Right hindlimb (tissue), 1 donor: ENCODE results near the gene LANCL2.
"Not testable (repeated sequence)": the region's sequence is repeated elsewhere in the genome, so short reads cannot be mapped to it uniquely, and the experiment has no call there.

Source experiments
- DNase-seq: peaks from one replicate; pipeline ENCODE4 v3.0.0-alpha.2; 2018

Gene LANCL2

DNA sequence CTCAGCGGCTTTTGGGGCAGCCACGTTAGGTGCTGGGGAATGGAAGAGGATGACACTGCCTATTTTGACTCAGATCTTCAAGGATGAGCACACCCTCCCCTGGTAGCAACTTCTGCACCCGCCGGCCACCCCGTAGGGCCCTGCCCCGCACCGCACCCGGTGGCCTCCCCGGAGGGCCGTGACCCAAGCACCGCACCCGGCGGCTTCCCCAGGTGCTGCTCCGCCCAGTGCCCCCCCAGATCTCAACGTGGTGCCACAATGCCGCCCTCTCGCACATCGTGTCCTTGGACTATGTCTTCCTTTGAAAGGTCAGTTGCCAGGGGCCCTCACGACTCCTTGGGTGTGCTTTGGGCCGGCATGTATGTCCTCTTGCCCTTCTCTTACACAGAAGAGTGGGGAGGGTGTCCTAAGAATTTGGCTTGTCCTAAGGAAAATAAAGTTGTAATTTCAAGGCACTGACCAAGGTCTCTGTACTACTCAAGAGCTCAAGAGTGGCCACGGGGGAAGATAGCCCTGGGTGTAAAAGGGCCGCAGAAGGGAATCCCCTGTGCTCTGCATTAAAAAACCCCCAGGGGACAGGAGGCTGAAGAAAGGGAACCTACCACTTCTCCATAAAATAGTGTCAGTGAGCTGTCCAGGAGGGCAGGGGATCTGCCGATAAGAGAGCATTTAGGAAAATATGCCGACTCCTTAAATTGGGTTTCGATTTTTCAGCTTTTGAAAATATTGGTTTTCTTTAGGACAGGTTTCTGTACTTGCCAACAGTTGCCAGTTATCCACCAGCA lies 1.6 kb upstream of the LANCL2 start:
- DNase-seq: no peak

DNA sequence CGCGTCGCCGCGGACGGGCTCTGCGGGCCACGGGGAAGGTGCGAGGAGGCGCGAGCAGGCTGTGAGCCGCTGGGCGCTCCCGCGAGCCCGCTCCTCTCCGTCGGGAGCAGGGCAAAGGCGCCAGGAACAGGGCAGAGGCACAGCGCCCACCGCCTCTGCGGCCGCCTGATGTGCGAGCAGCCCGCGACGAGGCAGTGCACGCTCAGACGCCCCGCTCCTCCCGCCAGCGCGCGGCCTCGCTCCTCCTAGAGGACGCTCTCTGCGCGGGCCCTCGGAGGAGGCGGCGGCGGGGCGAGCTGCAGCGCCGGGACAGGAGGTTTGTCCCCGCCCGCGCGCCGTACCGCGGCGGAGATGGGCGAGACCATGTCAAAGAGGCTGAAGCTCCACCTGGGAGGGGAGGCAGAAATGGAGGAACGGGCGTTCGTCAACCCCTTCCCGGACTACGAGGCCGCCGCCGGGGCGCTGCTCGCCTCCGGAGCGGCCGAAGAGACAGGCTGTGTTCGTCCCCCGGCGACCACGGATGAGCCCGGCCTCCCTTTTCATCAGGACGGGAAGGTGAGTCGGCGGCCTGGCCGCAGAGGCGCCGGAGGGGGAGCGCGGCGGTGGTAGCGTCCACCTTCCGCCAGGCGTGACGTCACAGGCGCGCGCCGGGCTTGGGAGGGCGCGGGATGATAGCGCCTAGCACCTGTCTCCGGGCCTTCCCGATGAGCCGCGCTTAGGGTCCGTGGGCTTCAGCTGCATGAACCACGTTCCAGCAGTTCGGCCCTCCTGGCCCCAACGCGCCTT lies 731 bp downstream of the LANCL2 start:
- peak; percentile 97 for DNase-seq

DNA sequence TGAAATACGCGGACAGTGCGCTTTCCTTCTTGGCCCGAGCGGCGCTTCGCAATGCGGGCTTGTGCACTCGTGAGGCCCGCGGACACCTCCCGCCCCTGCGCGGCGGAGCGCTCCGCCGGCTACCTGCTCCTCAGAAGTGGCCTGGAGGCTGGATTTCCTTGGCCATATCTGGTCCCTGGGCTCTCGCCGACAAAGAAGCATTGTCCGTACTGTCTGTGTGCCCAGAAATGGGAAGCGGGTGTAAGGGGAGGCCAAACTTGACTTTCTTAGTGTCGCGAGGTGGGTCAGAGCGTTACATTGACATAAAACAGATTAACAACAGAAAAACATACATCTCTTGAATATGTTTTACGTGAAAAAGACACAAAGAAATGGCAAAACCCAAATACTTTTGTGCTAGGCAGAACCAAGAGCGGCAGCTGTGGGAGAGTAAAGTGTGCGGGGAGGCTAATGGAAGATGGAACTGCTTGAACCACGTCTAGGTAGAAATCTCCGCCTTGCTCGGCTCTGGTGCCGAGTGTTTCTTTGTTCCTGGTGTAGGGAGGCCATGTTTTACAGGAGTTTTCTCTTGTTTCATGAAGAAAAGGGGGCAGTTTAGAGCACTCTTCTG lies 1.4 kb downstream of the LANCL2 start:
- DNase-seq: no peak

DNA sequence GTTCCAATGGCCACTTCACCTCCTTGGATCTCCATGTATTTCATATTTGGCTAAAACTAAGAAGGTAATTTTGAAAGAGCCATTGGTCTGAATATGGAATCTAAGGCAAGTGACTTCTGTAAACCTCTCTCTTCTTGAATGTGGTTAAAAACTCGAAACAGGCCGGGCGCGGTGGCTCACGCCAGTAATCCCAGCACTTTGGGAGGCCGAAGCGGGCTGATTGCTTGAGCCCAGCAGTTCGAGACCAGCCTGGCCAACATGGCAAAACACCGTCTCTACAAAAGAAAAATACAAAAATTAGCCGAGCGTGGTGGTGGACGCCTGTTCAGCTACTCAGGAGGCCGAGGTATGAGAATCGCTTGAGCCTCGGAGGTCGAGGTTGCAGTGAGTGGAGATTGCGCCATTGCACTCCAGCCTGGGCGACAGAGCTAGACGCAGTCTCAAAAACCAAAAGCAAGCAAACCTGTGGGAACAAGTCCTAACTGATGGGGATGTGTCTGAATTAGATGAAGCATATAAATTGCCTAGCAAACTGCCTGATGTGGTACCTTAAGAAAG lies 2.2 kb downstream of the LANCL2 start:
- no peak for DNase-seq

DNA sequence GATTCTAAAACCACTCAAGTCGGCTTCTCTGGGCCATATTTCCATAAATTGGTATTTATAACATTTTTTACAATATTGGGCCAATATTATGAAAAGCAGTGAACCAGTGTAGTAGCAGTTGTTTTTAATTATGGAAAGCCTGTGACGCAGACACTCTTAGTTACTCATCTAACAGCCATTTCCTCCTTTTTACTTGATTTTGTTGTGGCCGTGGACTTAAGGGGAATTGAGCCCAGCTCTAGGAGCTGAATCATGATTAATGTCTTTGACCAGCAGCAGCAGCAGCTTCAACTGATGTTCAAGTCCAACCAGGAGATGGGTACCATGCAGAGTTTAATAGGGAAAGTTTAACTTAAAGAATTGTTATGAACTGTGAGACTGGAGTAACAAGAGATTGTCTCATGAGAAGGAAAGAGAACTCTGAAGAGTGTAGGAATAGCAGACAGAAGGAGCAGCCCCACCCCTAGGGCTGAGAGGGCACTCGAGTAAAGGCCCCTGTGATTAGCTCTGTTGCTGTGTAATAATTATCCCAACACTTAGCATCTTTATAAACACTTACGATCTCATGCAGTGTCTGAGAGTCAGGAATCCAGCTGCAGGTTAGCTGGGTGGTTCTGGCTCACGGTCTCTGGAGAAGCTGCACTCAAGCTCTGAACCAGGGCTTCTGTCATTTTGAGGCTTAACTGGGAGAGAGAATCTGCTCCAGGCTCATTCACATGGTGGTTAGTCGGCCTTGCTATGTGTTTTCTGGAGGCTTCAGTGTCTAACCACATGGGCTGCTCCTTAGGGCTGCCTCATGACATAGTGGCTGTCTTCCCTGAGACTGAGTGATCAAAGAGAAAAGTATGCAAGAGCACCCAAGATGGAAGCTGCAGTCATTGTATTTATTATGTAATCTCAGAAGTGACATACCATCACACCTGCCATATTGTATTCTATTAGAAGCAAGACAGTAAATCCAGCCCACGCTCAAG lies 4.6 kb downstream of the LANCL2 start:
- DNase-seq: no peak

DNA sequence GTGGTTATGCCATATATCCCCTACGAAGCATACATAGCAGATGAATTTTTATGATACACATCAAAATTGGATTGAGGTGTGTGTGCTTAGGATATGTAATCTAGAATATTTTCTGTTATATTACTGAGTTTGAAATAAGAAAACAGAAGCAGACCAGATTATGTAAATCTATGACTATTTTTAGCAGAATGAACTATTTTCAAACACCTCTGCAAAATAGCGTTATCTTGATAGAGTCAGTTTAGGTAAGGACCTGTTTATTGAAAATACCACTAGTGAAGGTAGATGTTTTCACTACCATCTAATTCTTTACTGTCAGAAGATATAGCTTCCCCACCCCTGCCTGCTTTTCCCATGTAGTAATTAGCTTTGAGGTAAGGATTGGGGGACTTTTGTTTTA lies 9.1 kb downstream of the LANCL2 start:
- DNase-seq: no peak

DNA sequence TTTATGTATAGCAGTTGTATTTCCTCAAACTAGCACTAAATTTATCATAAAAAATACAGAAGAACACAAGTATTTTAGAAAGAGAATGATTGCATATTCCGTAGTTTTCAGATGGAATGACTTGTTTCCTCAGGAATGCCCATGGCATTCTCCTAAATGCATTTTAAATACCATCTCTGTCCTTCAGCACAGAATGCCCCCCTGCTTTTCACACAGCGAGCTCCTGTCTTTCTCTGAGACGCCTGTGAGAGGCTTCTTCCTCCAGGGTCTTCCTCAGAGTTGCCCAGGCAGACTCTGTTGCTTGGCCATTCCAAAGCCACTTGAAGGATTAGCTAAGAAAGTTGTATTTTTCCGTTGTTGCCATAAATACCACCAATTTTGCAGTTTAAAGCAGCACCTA lies 10.1 kb downstream of the LANCL2 start:
- no peak for DNase-seq

DNA sequence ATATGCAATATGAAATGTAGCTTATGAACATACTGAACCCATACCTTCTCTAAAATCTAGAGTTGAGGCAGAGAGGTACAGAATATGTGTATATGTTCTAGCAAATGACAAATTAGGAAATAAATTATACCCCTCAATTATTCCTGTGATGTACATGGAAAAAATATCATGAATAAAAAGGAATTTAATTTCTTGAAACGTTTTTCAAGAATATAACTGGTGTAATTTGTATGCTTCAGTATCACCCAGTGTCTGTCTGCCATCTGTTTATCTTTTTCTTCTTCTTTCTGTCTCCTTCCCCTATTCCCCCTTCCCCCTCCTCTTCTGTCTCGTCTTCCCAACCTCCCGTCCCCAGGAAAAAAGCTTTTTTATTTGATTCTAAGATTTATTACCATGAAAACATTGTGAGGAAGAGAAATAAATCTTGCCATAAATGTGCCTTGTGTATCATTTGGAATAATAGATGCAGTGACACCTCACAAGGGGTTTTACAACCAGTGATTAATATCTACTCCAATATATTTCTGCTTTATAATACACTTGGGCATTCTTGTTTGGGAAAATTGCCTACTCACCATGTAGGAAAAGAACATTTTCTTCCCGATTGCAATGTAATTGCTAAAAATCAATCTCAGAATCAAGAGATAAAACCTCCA lies 12.2 kb downstream of the LANCL2 start:
- DNase-seq: no peak

DNA sequence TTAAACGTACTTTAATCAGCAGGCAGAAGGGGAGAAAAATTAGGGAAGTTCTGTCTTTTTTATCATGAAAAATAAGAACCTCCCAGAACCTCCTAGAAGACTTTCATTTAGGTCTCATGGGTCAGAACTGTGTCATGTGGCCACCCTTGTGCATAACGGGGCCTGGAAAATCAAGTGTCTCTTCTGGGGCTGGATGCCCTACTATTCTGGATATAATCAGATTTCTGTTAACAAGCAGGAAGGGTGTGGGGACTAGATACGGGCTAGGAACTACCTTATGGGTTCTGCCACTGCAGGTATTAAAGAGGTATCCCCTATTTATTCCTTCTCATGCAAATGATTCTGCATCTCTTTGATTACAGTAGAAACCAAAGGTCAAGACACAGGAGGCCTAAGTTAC lies 14.1 kb downstream of the LANCL2 start:
- no peak for DNase-seq

DNA sequence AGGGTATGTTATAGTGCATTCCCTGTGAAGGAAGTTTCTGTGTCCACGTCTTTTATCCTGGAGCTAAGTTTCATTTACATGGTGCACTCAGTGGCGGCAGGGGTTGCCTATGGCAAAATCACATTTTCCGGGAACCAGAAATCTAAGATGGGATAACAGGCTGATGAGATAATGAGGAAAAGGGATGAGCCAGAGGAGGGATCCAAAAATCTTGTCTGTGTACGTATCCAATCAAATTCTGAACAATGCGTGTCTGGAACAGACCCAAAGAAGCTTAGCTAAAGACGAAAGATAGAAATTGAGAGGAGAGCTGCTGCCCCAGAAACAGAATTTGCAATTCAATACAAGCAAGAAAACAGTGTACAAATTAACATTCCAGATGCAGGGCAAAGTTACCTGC lies 16.1 kb downstream of the LANCL2 start:
- DNase-seq: no peak

DNA sequence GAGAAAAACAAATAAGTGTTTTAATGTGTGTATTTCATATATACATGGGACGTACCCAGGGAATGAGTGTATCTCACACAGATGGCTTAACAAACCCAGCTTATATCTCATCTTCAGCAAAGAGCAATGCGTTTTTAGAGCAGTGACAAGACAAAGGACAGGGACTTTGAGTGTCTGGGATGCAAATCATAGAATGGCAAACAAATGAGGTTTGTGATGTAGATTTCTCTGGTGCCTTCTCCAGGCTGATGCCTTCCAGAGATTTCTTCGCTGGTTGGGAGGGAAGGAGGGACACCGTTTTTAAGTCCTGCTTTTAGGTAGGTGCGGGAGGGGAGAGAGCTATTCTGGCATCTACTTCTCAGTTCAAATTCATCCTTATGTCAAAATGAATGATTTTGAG lies 16.6 kb downstream of the LANCL2 start:
- DNase-seq: no peak

DNA sequence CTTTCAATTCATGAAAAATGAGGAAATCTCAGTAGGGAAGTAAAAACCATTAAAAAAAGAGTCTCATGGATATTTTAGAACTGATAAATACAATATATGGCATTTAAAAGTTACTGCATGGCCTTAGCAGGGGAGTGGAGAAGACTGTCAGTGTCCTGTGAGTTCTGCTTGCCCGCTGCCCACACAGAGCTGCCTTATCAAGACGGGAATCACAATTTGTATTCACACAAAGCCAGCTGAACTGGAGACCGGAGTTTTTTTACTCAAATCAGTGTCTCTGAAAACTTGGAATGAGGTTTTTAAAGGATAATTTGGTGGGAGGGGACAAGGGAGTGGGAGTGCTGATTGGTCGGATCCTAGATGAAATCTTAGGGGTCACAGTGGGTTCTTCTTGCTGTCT lies 17.1 kb downstream of the LANCL2 start:
- no peak for DNase-seq

DNA sequence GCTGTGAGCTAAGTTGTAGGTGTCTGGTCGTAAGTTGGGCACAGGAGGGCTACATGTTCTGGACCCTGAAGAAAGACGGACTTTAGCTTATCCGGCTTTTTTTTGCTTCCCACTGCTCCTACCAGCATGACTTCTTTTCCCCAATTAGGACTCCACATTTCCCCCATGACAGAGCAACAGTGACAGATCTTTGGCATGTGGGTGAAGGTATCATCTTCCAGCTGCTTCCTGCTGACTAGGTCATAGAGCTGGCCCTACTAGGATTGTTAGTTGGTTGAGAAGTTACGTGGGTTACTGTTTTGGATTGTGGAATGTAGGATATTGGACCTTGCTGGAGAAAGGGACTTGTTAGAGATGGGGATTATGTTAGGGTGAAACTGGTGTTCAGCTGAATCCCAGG lies 21.4 kb downstream of the LANCL2 start:
- no peak for DNase-seq

DNA sequence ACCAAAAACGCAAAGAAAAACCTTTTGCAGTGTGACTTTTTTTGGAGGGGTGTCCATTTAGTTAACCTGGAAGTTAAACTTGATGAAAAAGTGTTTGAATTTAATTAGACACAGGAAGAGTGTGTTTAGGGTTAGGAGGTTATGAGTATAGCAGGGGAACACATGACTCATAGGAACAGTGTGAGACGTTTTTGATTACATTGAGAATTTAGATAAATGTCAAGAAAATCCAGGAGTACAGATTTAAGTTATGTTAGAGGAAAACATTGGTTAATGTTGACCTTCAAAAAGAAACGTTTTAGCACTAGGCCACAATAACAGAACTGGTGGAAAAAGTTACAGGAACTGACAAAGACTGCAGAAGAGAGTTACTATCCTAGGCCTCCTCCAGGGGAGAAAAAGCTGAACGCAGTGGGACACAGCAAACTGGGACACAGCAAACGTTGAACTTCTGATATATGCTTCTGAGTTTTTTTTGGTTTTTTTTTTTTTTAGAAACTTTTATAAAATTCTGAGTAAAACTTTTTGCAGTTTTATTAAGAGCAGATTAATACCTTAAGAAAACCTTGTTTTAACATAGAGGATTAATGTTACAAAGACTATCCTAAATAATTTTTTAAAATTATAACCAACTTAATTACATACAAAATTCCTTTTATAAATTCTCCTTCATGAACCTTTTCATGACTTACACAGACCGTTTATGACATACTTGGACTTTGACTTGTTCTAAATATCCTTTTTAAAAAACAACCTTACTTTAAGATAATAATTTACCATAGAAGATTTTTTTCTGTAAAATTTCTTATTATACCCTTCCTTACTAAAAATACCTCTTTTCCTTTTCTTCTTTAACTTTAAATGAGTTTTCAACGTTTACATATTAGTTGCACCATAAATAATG lies 22.2 kb downstream of the LANCL2 start:
- no peak for DNase-seq

DNA sequence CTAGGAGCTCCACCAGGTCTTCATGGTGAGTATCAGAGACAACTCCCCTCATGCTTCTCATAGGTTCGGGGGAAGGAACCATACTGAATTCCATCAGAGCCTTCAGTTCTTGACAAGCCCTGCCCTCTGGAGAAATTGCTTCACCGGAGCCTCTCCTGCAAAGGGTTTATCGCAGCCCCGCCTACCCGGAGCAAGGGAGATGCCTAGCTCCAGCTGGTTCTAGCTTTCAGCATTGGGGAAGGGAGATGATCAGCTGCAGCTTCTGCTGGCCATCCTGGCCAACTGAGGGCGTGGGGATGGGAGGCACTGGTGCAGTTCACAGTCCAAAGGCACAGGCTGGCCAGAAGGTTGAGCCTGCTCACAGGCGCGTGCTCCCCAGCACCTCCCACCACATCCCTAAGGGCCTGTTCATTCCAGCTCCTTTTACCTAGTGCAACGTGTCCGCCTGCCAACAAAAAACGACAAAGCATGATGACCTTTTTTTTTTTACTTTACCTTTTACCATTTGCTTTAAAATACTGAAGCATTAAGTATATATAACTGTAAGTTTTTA lies 31.2 kb downstream of the LANCL2 start:
- DNase-seq: no peak

DNA sequence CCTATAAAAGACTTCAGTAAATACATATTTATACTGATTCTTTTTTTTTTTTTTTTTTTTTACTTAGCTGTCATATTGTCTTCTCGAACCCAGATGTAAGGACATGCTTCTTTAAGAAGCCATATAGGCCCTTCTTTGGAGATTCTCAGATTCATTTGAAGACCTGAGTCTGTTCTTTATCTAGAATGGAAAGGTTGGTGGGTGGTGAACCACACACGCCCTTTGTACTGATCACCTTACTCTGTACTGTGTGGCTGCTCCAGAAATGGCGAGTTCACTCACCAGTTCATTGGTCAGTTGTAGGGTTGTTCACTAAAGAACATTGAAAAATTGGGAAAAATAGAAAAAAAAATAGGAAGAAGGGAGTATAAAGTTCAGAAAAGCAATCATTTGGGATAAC lies 32.5 kb downstream of the LANCL2 start:
- no peak for DNase-seq

DNA sequence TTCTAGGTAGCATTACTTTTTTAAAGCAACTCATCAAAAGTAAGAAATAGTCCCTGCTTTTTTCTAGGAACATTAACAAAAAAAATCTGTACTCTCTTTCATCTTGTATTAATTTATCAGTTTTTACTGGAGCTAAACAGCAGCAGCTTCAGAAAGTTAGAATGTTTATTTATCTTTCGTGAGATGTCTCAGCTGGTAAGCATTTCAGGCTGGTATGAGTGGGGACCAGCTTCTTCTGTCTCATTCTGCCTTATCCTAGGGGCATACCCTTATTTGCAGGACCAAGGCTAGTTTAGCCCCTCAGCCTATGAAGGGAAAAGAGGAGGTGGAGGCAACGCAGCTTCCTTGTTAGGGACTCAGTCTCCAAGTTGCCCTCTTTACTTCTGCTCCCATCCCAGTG lies 35.1 kb downstream of the LANCL2 start:
- no peak for DNase-seq

DNA sequence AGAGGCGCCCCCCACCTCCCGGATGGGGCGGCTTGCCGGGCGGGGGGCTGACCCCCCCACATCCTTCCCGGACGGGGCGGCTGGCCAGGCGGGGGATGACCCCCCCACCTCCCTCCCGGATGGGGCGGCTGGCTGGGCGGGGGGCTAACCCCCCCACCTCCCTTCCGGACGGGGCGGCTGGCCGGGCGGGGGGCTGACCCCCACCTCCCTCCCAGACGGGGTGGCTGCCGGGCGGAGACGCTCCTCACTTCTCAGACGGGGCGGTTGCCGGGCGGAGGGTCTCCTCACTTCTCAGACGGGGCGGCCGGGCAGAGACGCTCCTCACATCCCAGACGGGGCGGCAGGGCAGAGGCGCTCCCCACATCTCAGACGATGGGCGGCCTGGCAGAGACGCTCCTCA lies 37.4 kb downstream of the LANCL2 start:
- DNase-seq: not testable (repeated sequence)

DNA sequence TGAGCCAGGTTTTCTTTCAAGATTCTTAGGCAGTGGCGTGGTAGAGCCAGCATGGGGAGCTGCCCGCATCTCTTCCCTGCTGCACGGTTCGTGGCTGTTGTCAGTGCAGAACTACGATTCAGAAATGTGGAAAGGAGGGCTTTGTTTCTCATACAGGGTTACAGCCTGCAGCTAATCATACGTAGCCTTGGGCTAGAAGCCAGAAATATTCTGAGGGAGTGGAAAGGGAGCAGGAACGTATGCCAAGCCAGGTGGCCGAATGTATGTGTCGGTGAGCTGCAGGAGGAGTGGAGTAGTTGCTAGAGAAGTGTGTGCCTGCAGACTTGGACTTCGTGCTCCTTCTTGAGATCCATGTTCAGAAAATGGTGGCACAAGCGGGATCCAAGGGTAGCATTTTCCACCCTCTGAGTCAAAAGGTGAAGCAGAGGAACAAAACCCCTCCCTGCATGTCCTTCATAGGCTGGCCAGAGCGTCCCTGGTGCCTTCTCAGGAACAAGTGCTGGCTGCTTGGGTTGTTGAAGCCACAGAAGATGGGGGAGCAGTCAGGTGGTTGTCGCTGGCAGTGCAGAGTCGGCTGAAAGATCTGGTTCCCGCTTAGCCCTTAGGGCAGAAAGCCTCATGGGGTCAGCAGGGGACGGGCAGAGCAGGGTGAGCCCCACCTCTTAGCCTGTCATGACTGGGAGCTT lies 40.9 kb downstream of the LANCL2 start:
- no peak for DNase-seq
